Naive thymus-derived CD8-positive, alpha-beta T cell (primary cell): Measurements from ENCODE around the gene SLC12A3. TPM values are rescaled to one million over a fixed set of nuclear protein-coding genes. Genes with fewer than 3 reads are reported as not detected.

Source experiments
- ATAC-seq, 2 donors: fragments of 150-1000 bp; cut with Tn5 transposase in 1 of 2; sonication (Bioruptor Pico), chemical (Tn5 transposase) in 1 of 2; 1 replicate in 1 of 2; 2 replicates in 1 of 2; pipeline ENCODE4 v1.10.0; 2021; ENCODE audit warnings: mild to moderate bottlenecking in 2 of 2, moderate library complexity in 2 of 2
- POLR2A ChIA-PET: fragments of 350-600 bp; sonication (Branson Sonifier 250); formaldehyde crosslinking; loops from one replicate; lab custom pipeline; 2021; ENCODE audit warnings: antibody characterized with exemption; lab: Charles Lee
- DNase-seq, 10 donors: peaks; one replicate each; pipeline versions ENCODE4 v3.0.0 to v3.0.0-alpha.2; 2020 to 2022
- H3K27ac Mint-ChIP-seq, 10 donors: one replicate each; pipeline ENCODE4 v1.8.0; 2020 to 2022; ENCODE audit warnings: mild to moderate bottlenecking in 10 of 10, mixed read lengths in 10 of 10, moderate library complexity in 4 of 10, inconsistent platforms in 1 of 10
- H3K27me3 Mint-ChIP-seq, 5 donors: one replicate each; pipeline ENCODE4 v1.8.0; 2021 to 2022; ENCODE audit warnings: mixed read lengths in 5 of 5
- H3K36me3 Mint-ChIP-seq, 3 donors: one replicate each; pipeline ENCODE4 v1.8.0; 2020 to 2022; ENCODE audit warnings: mixed read lengths in 3 of 3, mild to moderate bottlenecking in 2 of 3, inconsistent platforms in 1 of 3
- H3K4me1 Mint-ChIP-seq, 4 donors: one replicate each; pipeline ENCODE4 v1.8.0; 2021 to 2022; ENCODE audit warnings: mixed read lengths in 4 of 4
- H3K4me3 Mint-ChIP-seq, 10 donors: one replicate each; pipeline ENCODE4 v1.8.0; 2020 to 2022; ENCODE audit warnings: mild to moderate bottlenecking in 10 of 10, mixed read lengths in 10 of 10, moderate library complexity in 6 of 10, inconsistent platforms in 1 of 10
- H3K9me3 Mint-ChIP-seq, 9 donors: one replicate each; pipeline ENCODE4 v1.8.0; 2020 to 2022; ENCODE audit warnings: mixed read lengths in 9 of 9, mild to moderate bottlenecking in 3 of 9, inconsistent platforms in 1 of 9, moderate library complexity in 1 of 9
- polyA plus RNA-seq, 3 donors: library from polyadenylated mRNA; unstranded; fragments of 300-500 nt; fragmentation: Illumina TruSeq; gene quantifications; one replicate each; pipeline ENCODE4 v1.2.3, GENCODE V29; 2021
- total RNA-seq, 8 experiments: library from RNA in 2 of 8; stranded (reverse) in 2 of 8; gene quantifications; one replicate each; pipeline ENCODE4 v1.2.3 and lab custom pipeline; 2021 to 2026

The SLC12A3 gene
- total and polyA plus RNA-seq, 5 experiments from 2014 or later: not detected

DNA sequence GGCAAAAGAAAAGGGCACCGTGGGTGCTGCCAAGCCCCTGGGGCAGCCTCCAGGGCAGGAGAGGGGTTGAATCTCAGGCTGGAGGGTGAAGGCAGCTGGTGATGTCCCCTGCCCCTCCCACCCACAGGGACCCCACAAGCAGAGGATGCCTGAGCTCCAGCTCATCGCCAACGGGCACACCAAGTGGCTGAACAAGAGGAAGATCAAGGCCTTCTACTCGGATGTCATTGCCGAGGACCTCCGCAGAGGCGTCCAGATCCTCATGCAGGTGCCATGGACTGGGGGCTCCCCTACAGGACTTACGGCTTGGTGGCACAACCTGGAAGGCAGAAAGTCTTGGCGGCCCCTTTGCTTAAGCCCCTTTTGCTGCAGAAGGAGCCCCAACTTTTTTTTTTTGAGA lies 21.8 kb downstream of the SLC12A3 start:
- POLR2A ChIA-PET: no interaction called here
- Mint-ChIP-seq H3K4me1 (peaks cover 0 to 9% (median 0%) of the 10 kb centered on the region in 4 donors), H3K9me3 (no peaks in the 10 kb centered on the region), H3K27me3 (no peaks in the 10 kb centered on the region), H3K36me3 (no peaks in the 10 kb centered on the region), H3K4me3 (no peak overlapping the region), H3K27ac (no peak overlapping the region)
- ATAC-seq (no peak), DNase-seq (no peak)

DNA sequence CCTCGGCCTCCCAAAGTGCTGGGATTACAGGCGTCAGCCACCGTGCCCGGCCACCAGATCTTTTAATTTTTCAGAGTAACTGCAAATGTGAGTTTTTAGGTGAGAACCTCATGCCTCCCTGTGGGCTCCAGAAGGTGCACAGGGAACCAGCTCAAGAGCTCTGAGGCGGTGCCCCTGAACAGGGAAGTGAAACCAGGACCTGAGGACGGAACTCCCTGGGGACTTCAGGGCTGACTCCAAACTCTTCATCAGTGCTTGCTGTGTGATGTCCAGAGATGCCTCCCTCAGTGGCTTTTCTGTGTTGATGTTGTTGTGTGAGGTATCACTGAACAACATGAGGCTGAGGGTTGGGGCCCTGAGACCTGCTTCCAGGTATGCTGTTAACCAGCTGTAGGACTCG lies 23.8 kb downstream of the SLC12A3 start:
- Mint-ChIP-seq H3K9me3 (no peaks in the 10 kb centered on the region), H3K36me3 (no peaks in the 10 kb centered on the region), H3K27me3 (no peaks in the 10 kb centered on the region), H3K27ac (peak overlapping the region in 1 of 10 donors; percentile 29), H3K4me3 (no peak overlapping the region), H3K4me1 (peaks cover 0 to 9% (median 0%) of the 10 kb centered on the region in 4 donors)
- POLR2A ChIA-PET: interaction anchor here (0.7 kb wide), 1 partner anchor 49 kb away, joined by 3 read pairs; no protein-coding TSS in a partner anchor
- ATAC-seq (no peak), DNase-seq (peak in 1 of 10 donors; percentile 14)

DNA sequence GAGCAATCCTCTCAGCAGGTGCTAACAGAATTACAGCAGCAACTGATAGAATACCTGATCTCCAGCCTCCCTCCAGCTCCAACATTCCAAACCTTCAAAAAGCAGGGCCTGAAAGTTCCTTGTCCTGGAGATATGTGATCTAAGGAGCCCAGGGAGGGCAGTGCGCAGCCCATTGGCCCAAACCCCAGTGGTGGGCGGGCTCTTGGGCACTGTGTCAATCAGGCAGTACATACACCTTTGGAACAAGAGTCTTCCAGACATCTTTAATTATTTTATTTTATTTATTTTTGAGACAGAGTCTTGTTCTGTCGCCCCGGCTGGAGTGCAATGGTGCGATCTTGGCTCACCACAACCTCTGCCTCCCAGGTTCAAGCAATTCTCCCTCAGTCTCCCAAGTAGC lies 24.2 kb downstream of the SLC12A3 start:
- peaks cover 0 to 9% (median 0%) of the 10 kb centered on the region in 4 donors for H3K4me1 Mint-ChIP-seq
- ATAC-seq: no peak
- H3K27ac Mint-ChIP-seq: peak overlapping the region in 1 of 10 donors; percentile 29
- POLR2A ChIA-PET: no interaction called here
- H3K9me3 Mint-ChIP-seq: no peaks in the 10 kb centered on the region
- no peak for DNase-seq
- no peak overlapping the region for H3K4me3 Mint-ChIP-seq
- H3K36me3 Mint-ChIP-seq: no peaks in the 10 kb centered on the region
- no peaks in the 10 kb centered on the region for H3K27me3 Mint-ChIP-seq

DNA sequence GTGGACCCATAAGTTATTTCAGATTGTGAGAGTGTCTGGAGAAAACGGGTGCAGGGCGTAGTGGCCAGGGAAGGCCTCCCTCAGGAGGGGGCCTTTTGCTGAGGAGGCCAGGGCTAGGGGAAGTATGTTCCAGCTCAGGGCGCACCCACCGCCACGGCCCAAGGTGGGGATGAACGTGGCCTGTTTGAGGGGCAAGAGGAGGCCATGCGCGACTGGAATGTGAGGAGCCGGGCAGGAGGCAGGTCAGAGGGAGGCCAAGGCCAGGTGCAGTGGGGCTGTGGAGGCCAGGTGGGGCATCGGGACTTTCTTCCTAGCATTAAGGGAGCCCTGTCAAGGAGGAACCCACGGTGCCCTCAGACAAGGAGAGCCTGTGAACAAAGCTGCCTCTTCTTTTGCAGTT lies 26.7 kb downstream of the SLC12A3 start:
- DNase-seq (no peak), ATAC-seq (no peak)
- Mint-ChIP-seq H3K27me3 (no peaks in the 10 kb centered on the region), H3K9me3 (no peaks in the 10 kb centered on the region), H3K36me3 (no peaks in the 10 kb centered on the region), H3K4me3 (no peak overlapping the region), H3K4me1 (peaks cover 0 to 9% (median 0%) of the 10 kb centered on the region in 4 donors), H3K27ac (no peak overlapping the region)
- POLR2A ChIA-PET: no interaction called here

DNA sequence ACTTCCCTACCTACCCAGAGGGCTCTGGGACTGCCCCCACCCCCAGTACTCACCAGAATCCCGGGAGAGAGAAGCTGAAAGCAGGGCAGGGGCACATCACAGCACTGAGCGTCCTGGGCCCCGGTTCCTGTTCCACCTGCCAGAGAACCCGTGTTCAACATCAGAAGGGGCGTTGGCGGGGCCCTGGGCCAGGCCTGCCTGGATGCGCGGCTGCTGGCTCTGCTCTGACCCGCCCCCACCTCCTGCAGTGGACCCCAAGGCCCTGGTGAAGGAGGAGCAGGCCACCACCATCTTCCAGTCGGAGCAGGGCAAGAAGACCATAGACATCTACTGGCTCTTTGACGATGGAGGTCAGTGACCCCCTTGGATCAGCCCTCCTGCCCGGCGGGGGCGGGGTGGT lies 27.7 kb downstream of the SLC12A3 start:
- POLR2A ChIA-PET: no interaction called here
- no peaks in the 10 kb centered on the region for H3K9me3 Mint-ChIP-seq
- H3K36me3 Mint-ChIP-seq: no peaks in the 10 kb centered on the region
- no peak for DNase-seq
- peaks cover 0 to 11% (median 2%) of the 10 kb centered on the region in 4 donors for H3K4me1 Mint-ChIP-seq
- no peaks in the 10 kb centered on the region for H3K27me3 Mint-ChIP-seq
- H3K27ac Mint-ChIP-seq: no peak overlapping the region
- no peak for ATAC-seq
- no peak overlapping the region for H3K4me3 Mint-ChIP-seq

DNA sequence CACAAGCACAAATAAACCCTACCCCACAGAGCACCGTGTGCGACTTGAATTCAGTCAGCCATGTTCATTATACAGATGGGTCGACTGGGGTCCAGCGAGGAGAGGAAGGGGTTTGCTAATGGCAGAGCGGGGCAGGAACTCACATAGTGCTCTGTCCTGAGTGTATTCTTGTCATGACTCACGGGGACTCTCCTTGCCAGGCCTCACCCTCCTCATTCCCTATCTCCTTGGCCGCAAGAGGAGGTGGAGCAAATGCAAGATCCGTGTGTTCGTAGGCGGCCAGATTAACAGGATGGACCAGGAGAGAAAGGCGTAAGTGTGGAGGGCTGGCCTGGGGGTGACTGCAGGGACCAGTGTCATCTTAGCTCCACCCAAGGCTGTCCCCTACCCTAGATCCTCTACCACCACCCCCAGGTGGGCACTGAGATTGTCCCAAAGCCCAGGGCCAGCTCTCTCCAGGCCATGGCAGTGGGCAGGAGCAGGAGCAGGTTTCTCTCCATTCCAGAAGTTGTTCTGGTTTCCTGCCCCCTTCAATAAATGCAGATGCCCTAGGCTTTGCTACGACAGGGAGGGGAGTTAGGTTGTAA lies 29.4 kb downstream of the SLC12A3 start:
- POLR2A ChIA-PET: interaction anchor here (0.6 kb wide), 4 partner anchors 21 to 497 kb away, joined by 3 to 4 read pairs (median 4); no protein-coding TSS in a partner anchor

DNA sequence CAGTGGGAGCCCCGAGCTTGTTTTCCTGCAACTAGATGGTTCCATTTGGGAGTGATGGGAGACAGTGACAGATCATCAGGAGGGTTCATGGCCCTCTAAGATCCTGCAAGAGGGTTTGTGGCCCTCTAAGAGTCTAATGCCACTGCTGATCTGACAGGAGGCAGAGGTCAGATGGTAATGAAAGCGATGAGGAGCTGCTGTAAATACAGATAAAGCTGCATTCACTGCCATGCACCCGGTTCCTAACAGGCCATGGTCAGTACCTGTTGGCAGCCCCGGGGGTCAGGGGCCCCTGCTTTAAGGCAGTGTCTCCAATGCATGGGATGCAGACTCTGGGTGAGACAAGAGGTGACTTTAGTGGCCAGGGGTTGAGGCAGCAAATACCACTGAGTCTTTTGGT lies 30.8 kb downstream of the SLC12A3 start:
- H3K4me3 Mint-ChIP-seq: no peak overlapping the region
- H3K36me3 Mint-ChIP-seq: no peaks in the 10 kb centered on the region
- DNase-seq (no peak), ATAC-seq (no peak)
- H3K27ac Mint-ChIP-seq: no peak overlapping the region
- POLR2A ChIA-PET: interaction anchor here (0.6 kb wide), 2 partner anchors 65 to 491 kb away, joined by 3 read pairs; no protein-coding TSS in a partner anchor
- H3K4me1 Mint-ChIP-seq: peaks cover 22 to 26% (median 25%) of the 10 kb centered on the region in 4 donors
- no peaks in the 10 kb centered on the region for H3K9me3 Mint-ChIP-seq
- peaks cover 0 to 2% (median 0%) of the 10 kb centered on the region in 5 donors for H3K27me3 Mint-ChIP-seq

More for the DNA sequence above, 29.4 kb downstream of the SLC12A3 start:
- peaks cover 12 to 17% (median 15%) of the 10 kb centered on the region in 4 donors for H3K4me1 Mint-ChIP-seq
- no peak overlapping the region for H3K4me3 Mint-ChIP-seq
- H3K27ac Mint-ChIP-seq: peak overlapping the region in 1 of 10 donors; percentile 13
- H3K27me3 Mint-ChIP-seq: no peaks in the 10 kb centered on the region
- no peaks in the 10 kb centered on the region for H3K36me3 Mint-ChIP-seq
- ATAC-seq: no peak
- no peaks in the 10 kb centered on the region for H3K9me3 Mint-ChIP-seq
- DNase-seq: no peak

DNA sequence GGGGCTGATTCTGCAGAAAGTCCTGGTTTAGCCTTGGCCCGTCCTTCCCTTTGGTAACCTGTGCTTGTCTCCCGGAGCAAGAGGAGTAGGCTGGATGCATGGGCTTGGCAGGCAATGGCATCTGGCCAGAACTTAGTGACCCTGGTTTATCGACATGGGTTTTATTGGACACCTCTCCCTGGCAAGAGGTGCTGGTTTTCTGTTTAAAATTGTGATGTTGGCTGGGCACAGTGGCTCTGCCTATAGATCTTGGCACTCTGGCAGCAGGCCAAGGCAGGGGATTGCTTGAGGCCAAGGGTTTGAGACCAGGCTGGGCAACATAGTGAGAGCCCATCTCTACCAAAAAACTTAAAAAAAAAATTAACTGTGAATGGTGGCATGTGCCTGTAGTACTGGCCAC lies 31.2 kb downstream of the SLC12A3 start:
- Mint-ChIP-seq H3K4me3 (no peak overlapping the region), H3K27me3 (peaks cover 0 to 6% (median 0%) of the 10 kb centered on the region in 5 donors), H3K4me1 (peaks cover 26 to 29% (median 29%) of the 10 kb centered on the region in 4 donors), H3K36me3 (no peaks in the 10 kb centered on the region), H3K27ac (no peak overlapping the region), H3K9me3 (no peaks in the 10 kb centered on the region)
- ATAC-seq (no peak), DNase-seq (no peak)
- POLR2A ChIA-PET: interaction anchor here (0.6 kb wide), 2 partner anchors 26 to 64 kb away, joined by 3 to 4 read pairs; no protein-coding TSS in a partner anchor

DNA sequence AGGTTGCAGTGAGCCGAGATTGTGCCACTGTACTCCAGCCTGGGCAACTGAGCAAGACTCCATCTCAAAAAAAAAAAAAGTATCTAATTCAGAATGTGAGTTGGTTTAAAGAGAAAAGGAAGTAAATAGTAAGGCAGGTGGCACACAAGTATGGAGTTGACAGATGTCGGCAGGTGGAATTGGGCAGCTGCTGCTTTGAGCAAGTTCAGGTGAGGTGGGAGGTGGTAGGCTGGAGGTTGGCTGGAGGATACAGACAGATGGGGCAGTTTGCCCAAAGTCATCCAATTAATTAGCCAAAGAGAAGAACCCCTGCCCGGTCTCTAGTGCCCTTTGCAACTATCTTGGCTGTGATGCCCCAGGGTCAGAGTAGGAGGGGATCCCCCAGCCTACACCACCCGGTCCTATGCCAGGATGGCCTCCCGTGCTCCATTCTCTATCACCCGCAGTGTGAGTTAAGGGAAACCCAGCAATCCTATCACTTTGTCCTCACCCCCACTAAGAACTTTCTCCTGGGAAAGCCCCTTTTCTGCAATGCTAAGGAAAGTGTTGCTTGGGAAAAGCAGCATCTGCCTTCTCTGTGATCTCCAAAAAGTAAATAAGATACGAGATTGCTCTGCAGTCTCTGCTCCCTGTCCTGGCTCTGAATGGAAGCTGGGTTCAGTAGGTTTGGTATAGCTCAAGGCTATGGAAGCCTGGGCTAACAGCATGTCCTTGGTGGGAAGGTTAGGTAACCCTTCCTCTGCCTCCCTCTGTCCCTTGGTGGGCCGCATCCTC lies 32.2 kb downstream of the SLC12A3 start:
- H3K4me3 Mint-ChIP-seq: no peak overlapping the region
- ATAC-seq: no peak
- no peak for DNase-seq
- H3K4me1 Mint-ChIP-seq: peaks cover 27 to 29% (median 29%) of the 10 kb centered on the region in 4 donors
- H3K27me3 Mint-ChIP-seq: peaks cover 0 to 6% (median 0%) of the 10 kb centered on the region in 5 donors
- peak overlapping the region in 2 of 10 donors; percentile 22 to 55 for H3K27ac Mint-ChIP-seq
- POLR2A ChIA-PET: interaction anchor here (1.0 kb wide), 1 partner anchor 290 kb away, joined by 3 read pairs; no protein-coding TSS in a partner anchor
- H3K9me3 Mint-ChIP-seq: no peaks in the 10 kb centered on the region
- no peaks in the 10 kb centered on the region for H3K36me3 Mint-ChIP-seq

DNA sequence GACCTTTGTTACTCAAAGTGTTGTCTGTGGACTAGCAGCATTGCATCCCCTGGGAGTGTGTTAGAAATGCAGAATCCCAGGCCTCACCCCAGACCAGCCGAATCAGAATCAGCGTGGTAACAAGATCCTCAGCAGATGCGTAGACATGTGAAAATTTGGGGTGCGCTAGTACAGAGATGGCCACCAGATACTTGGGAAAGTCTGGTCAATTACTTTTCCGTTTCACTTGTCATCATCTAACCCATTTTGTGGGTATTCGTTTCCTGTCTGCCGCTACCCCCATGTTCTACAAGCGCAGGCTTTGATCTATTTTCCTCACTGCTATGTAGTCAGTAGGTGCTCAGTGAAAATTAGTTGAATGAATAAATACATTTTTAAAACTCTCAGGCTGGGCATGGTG lies 33.8 kb downstream of the SLC12A3 start:
- peaks cover 27 to 29% (median 29%) of the 10 kb centered on the region in 4 donors for H3K4me1 Mint-ChIP-seq
- H3K27me3 Mint-ChIP-seq: peaks cover 0 to 6% (median 0%) of the 10 kb centered on the region in 5 donors
- no peaks in the 10 kb centered on the region for H3K36me3 Mint-ChIP-seq
- no peaks in the 10 kb centered on the region for H3K9me3 Mint-ChIP-seq
- peak overlapping the region in 7 of 10 donors; percentile 4 to 59 (median 46) for H3K4me3 Mint-ChIP-seq
- H3K27ac Mint-ChIP-seq: peak overlapping the region in 4 of 10 donors; percentile 22 to 82 (median 76)
- POLR2A ChIA-PET: no interaction called here
- DNase-seq (peak in 2 of 10 donors; percentile 41), ATAC-seq (peak; percentile 80 to 82)

DNA sequence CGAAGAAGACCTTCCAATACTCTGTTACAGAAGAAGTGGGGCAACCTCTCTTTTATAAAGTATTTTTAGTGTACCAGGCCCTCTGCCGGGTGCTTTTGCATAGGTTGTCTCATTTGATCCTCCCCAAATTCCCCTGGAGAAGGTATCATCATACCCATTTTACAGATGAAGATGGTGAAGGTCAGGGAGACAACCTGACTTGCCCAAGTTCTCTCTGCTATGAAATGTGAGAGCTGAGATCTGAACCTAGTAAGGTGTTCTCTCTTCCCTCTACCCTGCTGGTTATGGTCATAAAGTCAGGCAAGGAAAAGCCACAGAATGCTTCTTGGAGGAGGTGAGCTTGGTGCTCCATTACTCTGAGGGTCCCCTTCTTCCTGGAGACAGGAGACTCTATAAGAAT lies 38.9 kb downstream of the SLC12A3 start:
- Mint-ChIP-seq H3K9me3 (peaks cover 0 to 4% (median 0%) of the 10 kb centered on the region in 9 donors), H3K4me3 (no peak overlapping the region), H3K36me3 (no peaks in the 10 kb centered on the region), H3K4me1 (peaks cover 17 to 22% (median 19%) of the 10 kb centered on the region in 4 donors), H3K27me3 (peaks cover 0 to 6% (median 0%) of the 10 kb centered on the region in 5 donors), H3K27ac (no peak overlapping the region)
- ATAC-seq (no peak), DNase-seq (no peak)
- POLR2A ChIA-PET: no interaction called here

DNA sequence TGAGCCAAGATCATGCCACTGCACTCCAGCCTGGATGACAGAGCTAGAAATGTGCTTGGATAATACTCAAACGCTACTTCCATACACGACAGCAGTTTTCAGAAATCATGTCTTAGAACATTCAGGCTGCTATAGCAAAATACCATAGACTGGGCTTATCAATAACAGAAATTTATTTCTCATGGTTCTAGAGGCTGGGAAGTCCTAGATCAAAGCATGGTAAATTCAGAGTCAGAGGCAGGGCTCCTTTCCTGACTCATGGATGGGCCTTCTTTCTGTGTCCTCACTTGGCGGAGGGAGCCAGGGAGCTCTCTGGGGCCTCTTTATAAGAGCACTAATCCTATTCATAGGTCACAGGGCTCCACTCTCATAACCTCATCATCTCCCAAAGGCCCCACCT lies 42.4 kb downstream of the SLC12A3 start:
- Mint-ChIP-seq H3K4me3 (no peak overlapping the region), H3K27ac (no peak overlapping the region)
- POLR2A ChIA-PET: no interaction called here

More for the DNA sequence above, 42.4 kb downstream of the SLC12A3 start:
- ATAC-seq (no peak), DNase-seq (no peak)
- Mint-ChIP-seq H3K27me3 (peaks cover 0 to 1% (median 0%) of the 10 kb centered on the region in 5 donors), H3K9me3 (peaks cover 0 to 4% (median 0%) of the 10 kb centered on the region in 9 donors), H3K36me3 (no peaks in the 10 kb centered on the region), H3K4me1 (peaks cover 0 to 24% (median 18%) of the 10 kb centered on the region in 4 donors)
